Activated naive CD4-positive, alpha-beta T cell treated with anti-CD3 and anti-CD28 coated beads, Interleukin-2, amount 10 ng/mL, durations not matched to agents 5 hours and 36 hours (primary cell): ENCODE data around the gene SOX3. TPM values are rescaled to one million over a fixed set of nuclear protein-coding genes. Genes with fewer than 3 reads are reported as not detected.

ENCODE experiments used
- total RNA-seq, 2 experiments: library from RNA; stranded (reverse); gene quantifications; one replicate each; pipeline ENCODE4 v1.2.3, GENCODE V29; 2021

The SOX3 gene
- total RNA-seq, result not detected

DNA sequence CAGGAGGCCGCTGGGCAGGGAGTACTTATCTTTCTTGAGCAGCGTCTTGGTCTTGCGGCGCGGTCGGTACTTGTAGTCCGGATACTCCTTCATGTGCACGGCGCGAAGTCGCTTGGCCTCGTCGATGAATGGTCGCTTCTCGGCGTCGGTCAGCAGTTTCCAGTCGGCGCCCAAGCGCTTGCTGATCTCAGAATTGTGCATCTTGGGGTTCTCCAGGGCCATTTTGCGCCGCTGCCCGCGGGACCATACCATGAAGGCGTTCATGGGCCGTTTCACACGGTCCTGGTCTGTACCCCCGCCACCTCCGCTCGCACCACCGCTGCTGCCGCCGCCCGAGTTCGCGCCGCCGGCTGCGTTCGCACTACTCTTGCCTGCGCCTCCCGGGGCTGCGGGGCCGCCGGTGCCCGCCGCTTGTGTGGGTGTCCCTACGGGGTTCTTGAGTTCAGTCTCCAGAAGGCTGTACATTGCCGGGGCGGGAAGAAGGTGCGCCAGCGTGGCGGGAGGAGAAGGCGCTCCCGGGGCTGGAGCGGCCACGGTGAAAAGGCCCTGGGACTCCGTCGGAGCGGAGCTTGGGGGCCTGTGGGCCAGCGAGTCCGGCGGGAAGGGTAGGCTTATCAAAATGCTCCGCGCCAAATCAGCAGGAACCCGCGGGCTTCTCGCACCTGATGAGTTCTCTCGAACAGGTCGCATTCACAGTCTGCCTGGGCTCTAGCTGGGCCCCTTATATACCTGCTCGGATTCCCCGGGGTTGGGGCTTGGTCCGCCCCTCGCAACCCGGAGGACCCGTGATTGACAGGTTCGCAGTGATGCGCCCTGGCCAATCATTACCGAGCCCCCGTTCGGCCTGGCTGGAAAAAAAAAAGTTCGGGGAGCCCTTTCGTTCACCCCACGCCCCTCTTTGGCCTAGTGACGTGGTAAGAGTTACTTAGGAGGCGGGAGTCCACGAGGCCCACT is at the start of gene SOX3:
TSS of gene SOX3 (minus strand) at position 699 of the 954 bp plus-strand sequence. CDS start at position 690, 9 bp downstream.

Other genes with a start within 250 kb of the SOX3 start
- 10 to 100 TPM; 20.7 to 22.5 TPM for gene LINC00632, start 204.7 kb upstream of the SOX3 start, total RNA-seq